GM12864 (cell line): ENCODE measurements around the gene HDAC9.

Experiments used
- DNase-seq: peaks from one replicate; pipeline ENCODE4 v3.0.0-alpha.2; 2011; ENCODE audit warnings: low read depth
- H3K4me3 ChIP-seq: 2 replicates; pipeline ENCODE4 v1.5.1; 2011; ENCODE audit warnings: mild to moderate bottlenecking, low read depth, low read length, control low read depth
- CTCF ChIP-seq: IDR thresholded peaks from 2 replicates; pipeline ENCODE4 v1.5.1; 2011; ENCODE audit warnings: low read depth, mild to moderate bottlenecking, moderate library complexity, low read length, control low read depth, inconsistent platforms; ENCODE audit errors: missing control alignments

The HDAC9 gene

GRCh38 chr7:18835001-18835690 lies 339.6 kb downstream of the HDAC9 start:
- no peak overlapping the region for H3K4me3 ChIP-seq
- no peak for TF ChIP-seq CTCF
- no peak for DNase-seq

- TF ChIP-seq CTCF = no peak
- DNase-seq = no peak
- H3K4me3 ChIP-seq = no peak overlapping the region
Measured at GRCh38 chr7:18843979-18844378, 348.4 kb downstream of the HDAC9 start.

- no peak for DNase-seq
- no peak for TF ChIP-seq CTCF
- no peak overlapping the region for H3K4me3 ChIP-seq
Measured at GRCh38 chr7:18844735-18845134, 349.2 kb downstream of the HDAC9 start.

GRCh38 chr7:18845700-18846099 lies 350.2 kb downstream of the HDAC9 start:
- no peak for DNase-seq
- TF ChIP-seq CTCF = no peak
- H3K4me3 ChIP-seq = no peak overlapping the region

GRCh38 chr7:18846765-18847215 lies 351.2 kb downstream of the HDAC9 start:
- DNase-seq = no peak
- no peak for TF ChIP-seq CTCF

GRCh38 chr7:18849130-18849529 lies 353.6 kb downstream of the HDAC9 start:
- no peak for TF ChIP-seq CTCF
- no peak overlapping the region for H3K4me3 ChIP-seq
- DNase-seq = no peak

More at GRCh38 chr7:18846765-18847215, 351.2 kb downstream of the HDAC9 start:
- H3K4me3 ChIP-seq = no peak overlapping the region

- no peak overlapping the region for H3K4me3 ChIP-seq
- no peak for TF ChIP-seq CTCF
- no peak for DNase-seq
Measured at GRCh38 chr7:18855796-18856195, 360.2 kb downstream of the HDAC9 start.
